GM21717 (cell line): ENCODE data around the gene GALNTL6.

Experiments
- ATAC-seq: cut with Tn5 transposase; IDR thresholded peaks from one replicate; pipeline ENCODE4 v1.9.1; 2021; ENCODE audit warnings: mild to moderate bottlenecking, moderate library complexity; ENCODE audit not compliant: unreplicated experiment

GALNTL6 gene

GRCh38 chr4:171876636-171877035, 63.4 kb downstream of the GALNTL6 start:
- no peak for ATAC-seq

- ATAC-seq = no peak
Observed at GRCh38 chr4:171880136-171880535, 66.9 kb downstream of the GALNTL6 start.

- no peak for ATAC-seq
Observed at GRCh38 chr4:171889681-171890080, 76.5 kb downstream of the GALNTL6 start.

- peak; percentile 83 for ATAC-seq
Observed at GRCh38 chr4:171891038-171891437, 77.8 kb downstream of the GALNTL6 start.

GRCh38 chr4:171896426-171896825, 83.2 kb downstream of the GALNTL6 start:
- no peak for ATAC-seq

GRCh38 chr4:171919314-171919713, 106.1 kb downstream of the GALNTL6 start:
- peak; percentile 38 for ATAC-seq

- no peak for ATAC-seq
Observed at GRCh38 chr4:171920901-171921300, 107.7 kb downstream of the GALNTL6 start.

- ATAC-seq = no peak
Observed at GRCh38 chr4:171924746-171925376, 111.7 kb downstream of the GALNTL6 start.

GRCh38 chr4:171928336-171928735, 115.1 kb downstream of the GALNTL6 start:
- no peak for ATAC-seq

GRCh38 chr4:171929477-171929876, 116.3 kb downstream of the GALNTL6 start:
- no peak for ATAC-seq

- no peak for ATAC-seq
Observed at GRCh38 chr4:171929907-171930306, 116.7 kb downstream of the GALNTL6 start.

- ATAC-seq = no peak
Observed at GRCh38 chr4:171932238-171932637, 119.0 kb downstream of the GALNTL6 start.

- ATAC-seq = no peak
Observed at GRCh38 chr4:171940656-171941055, 127.5 kb downstream of the GALNTL6 start.

GRCh38 chr4:171947400-171947799, 134.2 kb downstream of the GALNTL6 start:
- ATAC-seq = no peak

- no peak for ATAC-seq
Observed at GRCh38 chr4:171948038-171948437, 134.8 kb downstream of the GALNTL6 start.

GRCh38 chr4:171954650-171955049, 141.4 kb downstream of the GALNTL6 start:
- peak; percentile 66 for ATAC-seq

GRCh38 chr4:171956678-171957077, 143.5 kb downstream of the GALNTL6 start:
- no peak for ATAC-seq

- ATAC-seq = no peak
Observed at GRCh38 chr4:171962110-171962509, 148.9 kb downstream of the GALNTL6 start.

GRCh38 chr4:171966356-171966755, 153.2 kb downstream of the GALNTL6 start:
- ATAC-seq = no peak

GRCh38 chr4:171978216-171978615, 165.0 kb downstream of the GALNTL6 start:
- no peak for ATAC-seq

- ATAC-seq = no peak
Observed at GRCh38 chr4:171979461-171979860, 166.3 kb downstream of the GALNTL6 start.

GRCh38 chr4:171981185-171981584, 168.0 kb downstream of the GALNTL6 start:
- ATAC-seq = no peak
